Measurements from ENCODE around the gene SMARCA2. TPM values are rescaled to one million over a fixed set of nuclear protein-coding genes. Genes with fewer than 3 reads are reported as not detected.

Gene SMARCA2
- total RNA-seq, 1 experiment from 2014 or later = 55.3 TPM

GRCh38 chr9:2039294-2040180, 24.4 kb downstream of the SMARCA2 start:
- DNase-seq (ENCODE audit: low spot score) = no peak

GRCh38 chr9:2040828-2041227, 25.7 kb downstream of the SMARCA2 start:
- DNase-seq (ENCODE audit: low spot score) = no peak

- DNase-seq (ENCODE audit: low spot score) = no peak
These were observed 26.6 kb downstream of the SMARCA2 start for GRCh38 chr9:2041736-2042135.

GRCh38 chr9:2043243-2043642, 28.1 kb downstream of the SMARCA2 start:
- DNase-seq (ENCODE audit: low spot score) = no peak

- no peak for DNase-seq (ENCODE audit: low spot score)
These were observed 28.8 kb downstream of the SMARCA2 start for GRCh38 chr9:2043881-2044462.

- DNase-seq (ENCODE audit: low spot score) = no peak
These were observed 32.1 kb downstream of the SMARCA2 start for GRCh38 chr9:2047144-2047671.

- DNase-seq (ENCODE audit: low spot score) = no peak
These were observed 32.8 kb downstream of the SMARCA2 start for GRCh38 chr9:2047916-2048315.

GRCh38 chr9:2050236-2050635, 35.1 kb downstream of the SMARCA2 start:
- no peak for DNase-seq (ENCODE audit: low spot score)

GRCh38 chr9:2053883-2054845, 39.0 kb downstream of the SMARCA2 start:
- peak; percentile 19 for DNase-seq (ENCODE audit: low spot score)

GRCh38 chr9:2055203-2055658, 40.1 kb downstream of the SMARCA2 start:
- no peak for DNase-seq (ENCODE audit: low spot score)

GRCh38 chr9:2059274-2059929, 44.3 kb downstream of the SMARCA2 start:
- DNase-seq (ENCODE audit: low spot score) = peak; percentile 18

- DNase-seq (ENCODE audit: low spot score) = no peak
These were observed 45.3 kb downstream of the SMARCA2 start for GRCh38 chr9:2060424-2060823.

GRCh38 chr9:2065704-2066103, 50.6 kb downstream of the SMARCA2 start:
- DNase-seq (ENCODE audit: low spot score) = no peak

- DNase-seq (ENCODE audit: low spot score) = peak; percentile 40
These were observed 51.4 kb downstream of the SMARCA2 start for GRCh38 chr9:2066312-2067273.

- no peak for DNase-seq (ENCODE audit: low spot score)
These were observed 57.7 kb downstream of the SMARCA2 start for GRCh38 chr9:2072752-2073405.

- no peak for DNase-seq (ENCODE audit: low spot score)
These were observed 67.6 kb downstream of the SMARCA2 start for GRCh38 chr9:2082772-2083171.

- DNase-seq (ENCODE audit: low spot score) = no peak
These were observed 68.3 kb downstream of the SMARCA2 start for GRCh38 chr9:2083479-2083878.

GRCh38 chr9:2085716-2086115, 70.6 kb downstream of the SMARCA2 start:
- DNase-seq (ENCODE audit: low spot score) = no peak

- DNase-seq (ENCODE audit: low spot score) = no peak
These were observed 71.0 kb downstream of the SMARCA2 start for GRCh38 chr9:2086116-2086515.

All from A172 (cell line).